ENCODE measurements around the gene ITPRID2.

GRCh38 chr2:181948227-181948626, 56.7 kb downstream of the ITPRID2 start:
- no peak for TF ChIP-seq NCOA1 (CRISPR knock-in tag; IDR thresholded peaks at IDR 0.05)
- no peak for TF ChIP-seq EZH2 (conservative IDR thresholded peaks at IDR 0.05; ENCODE audit: low read depth, low read length)
- no peak for TF ChIP-seq ZNF510 (CRISPR knock-in tag; IDR thresholded peaks at IDR 0.05; ENCODE audit: low read depth)
- no peak for TF ChIP-seq HHEX (CRISPR knock-in tag; IDR thresholded peaks at IDR 0.05)
- TF ChIP-seq JUN (CRISPR knock-in tag; IDR thresholded peaks at IDR 0.05): no peak
- TF ChIP-seq PRDM10 (CRISPR knock-in tag; IDR thresholded peaks at IDR 0.05; ENCODE audit: low read depth): no peak
- TF ChIP-seq ZNF232 (CRISPR knock-in tag; IDR thresholded peaks at IDR 0.05; ENCODE audit: borderline replicate concordance): no peak
- TF ChIP-seq ASH2L (IDR thresholded peaks at IDR 0.05; ENCODE audit: insufficient read length, low read depth, low read length): no peak
- no peak for TF ChIP-seq POLR2A (IDR thresholded peaks at IDR 0.05; ENCODE audit: insufficient read depth in 1 of 2, low read depth in 2 of 2, low read length in 2 of 2)
